ENCODE results near the gene ALDH4A1. TPM values are rescaled to one million over a fixed set of nuclear protein-coding genes. Genes with fewer than 3 reads are reported as not detected.

The ALDH4A1 gene
- total RNA-seq, 2 experiments from 2014 or later: 4.3 to 5.9 TPM

DNA sequence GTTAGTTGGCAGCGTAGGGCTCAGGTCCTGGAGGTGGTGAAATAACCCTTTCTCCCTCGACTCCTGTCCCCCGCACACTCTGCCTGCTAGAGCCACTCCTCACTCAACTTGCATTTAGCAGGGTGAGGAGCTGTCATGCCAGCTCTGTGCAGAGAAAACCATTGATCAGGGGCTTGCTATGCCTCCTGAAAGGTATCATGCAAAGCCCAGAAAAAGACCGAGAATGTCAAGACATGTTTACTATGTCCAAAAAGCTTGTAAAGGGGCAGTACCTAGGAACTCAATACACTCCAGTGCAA, 18.0 kb downstream of the ALDH4A1 start:
- no peak for DNase-seq
- no peaks in the 10 kb centered on the region for H3K27me3 Mint-ChIP-seq
- no peak overlapping the region for H3K4me3 Mint-ChIP-seq
- CTCF ChIA-PET: interaction anchor here (0.6 to 3.3 kb wide), 15 partner anchors 9 to 350 kb away, joined by 3 to 15 read pairs (median 4); partner anchors contain the start of gene ALDH4A1
- no peaks in the 10 kb centered on the region for H3K4me1 Mint-ChIP-seq
- no peaks in the 10 kb centered on the region for H3K36me3 Mint-ChIP-seq (ENCODE audit: low read depth)
- H3K27ac Mint-ChIP-seq: no peak overlapping the region
- POLR2A ChIA-PET: interaction anchor here (0.7 kb wide), 1 partner anchor 190 kb away, joined by 3 read pairs; no protein-coding TSS in a partner anchor
- no peaks in the 10 kb centered on the region for H3K9me3 Mint-ChIP-seq

- ChIA-PET POLR2A (interaction anchor here (0.6 kb wide), 1 partner anchor 177 kb away, joined by 4 read pairs; no protein-coding TSS in a partner anchor), CTCF (interaction anchor here (0.5 to 3.3 kb wide), 15 partner anchors 9 to 351 kb away, joined by 3 to 15 read pairs (median 4); partner anchors contain the start of gene ALDH4A1)
- Mint-ChIP-seq H3K36me3 (ENCODE audit: low read depth) (no peaks in the 10 kb centered on the region), H3K4me3 (no peak overlapping the region), H3K9me3 (no peaks in the 10 kb centered on the region), H3K27ac (no peak overlapping the region), H3K4me1 (no peaks in the 10 kb centered on the region), H3K27me3 (no peaks in the 10 kb centered on the region)
- peak; percentile 71 for DNase-seq
These were observed 18.5 kb downstream of the ALDH4A1 start for GRCh38 chr1:18883636-18884418.

- no peaks in the 10 kb centered on the region for H3K4me1 Mint-ChIP-seq
- no peak overlapping the region for H3K27ac Mint-ChIP-seq
- no peak overlapping the region for H3K4me3 Mint-ChIP-seq
- no peak for DNase-seq
- no peaks in the 10 kb centered on the region for H3K36me3 Mint-ChIP-seq (ENCODE audit: low read depth)
- POLR2A ChIA-PET: no interaction called here
- H3K27me3 Mint-ChIP-seq: no peaks in the 10 kb centered on the region
- CTCF ChIA-PET: interaction anchor here (0.9 to 3.3 kb wide), 4 partner anchors 8 to 328 kb away, joined by 3 to 15 read pairs (median 8); no protein-coding TSS in a partner anchor
- H3K9me3 Mint-ChIP-seq: no peaks in the 10 kb centered on the region
These were observed 19.3 kb downstream of the ALDH4A1 start for GRCh38 chr1:18883079-18883478.

GRCh38 chr1:18882486-18882885, 19.9 kb downstream of the ALDH4A1 start:
- H3K36me3 Mint-ChIP-seq (ENCODE audit: low read depth): no peaks in the 10 kb centered on the region
- CTCF ChIA-PET: interaction anchor here (1.0 to 3.3 kb wide), 2 partner anchors 9 to 230 kb away, joined by 3 to 12 read pairs; no protein-coding TSS in a partner anchor
- H3K9me3 Mint-ChIP-seq: no peaks in the 10 kb centered on the region
- no peak for DNase-seq
- H3K4me1 Mint-ChIP-seq: no peaks in the 10 kb centered on the region
- no peaks in the 10 kb centered on the region for H3K27me3 Mint-ChIP-seq
- no peak overlapping the region for H3K27ac Mint-ChIP-seq
- H3K4me3 Mint-ChIP-seq: no peak overlapping the region
- POLR2A ChIA-PET: no interaction called here

DNA sequence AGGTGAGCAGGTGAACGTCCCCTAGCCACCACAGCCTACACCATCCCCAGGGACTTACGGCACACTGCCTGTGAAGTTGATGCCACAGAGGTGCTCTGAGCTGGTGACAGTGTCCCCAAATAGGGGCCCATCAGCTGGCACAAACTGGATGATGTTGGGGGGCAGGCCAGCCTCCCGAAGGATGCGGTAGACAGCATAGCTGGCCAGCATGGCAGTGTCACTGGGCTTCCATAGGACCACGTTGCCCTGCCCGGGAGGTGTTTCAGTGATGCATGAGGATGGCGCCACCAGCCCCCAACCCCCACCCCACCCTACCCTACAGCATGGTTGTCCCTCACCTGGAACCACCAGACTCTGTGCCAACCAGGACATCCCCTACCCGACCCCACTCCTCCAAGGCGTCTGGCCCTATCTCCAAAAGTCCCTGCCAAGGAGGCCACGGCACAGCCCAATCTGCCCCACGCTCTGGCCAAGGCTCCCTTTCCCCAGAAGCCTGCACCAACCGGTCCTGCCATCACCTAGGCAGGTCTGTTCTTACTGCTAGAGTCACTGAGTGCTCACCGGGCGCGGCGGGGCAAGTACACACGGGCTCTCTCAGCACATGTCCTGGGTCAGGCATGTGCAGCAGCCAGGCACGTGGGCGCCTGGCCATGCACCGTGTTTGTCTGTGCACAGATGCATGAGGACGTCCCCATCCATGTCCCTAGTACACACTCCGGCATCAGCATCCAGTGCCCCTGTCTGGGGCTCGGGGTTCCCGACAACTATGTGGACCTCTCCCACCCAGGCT, 20.5 kb downstream of the ALDH4A1 start:
- H3K36me3 Mint-ChIP-seq (ENCODE audit: low read depth): no peaks in the 10 kb centered on the region
- H3K27ac Mint-ChIP-seq: no peak overlapping the region
- no peaks in the 10 kb centered on the region for H3K4me1 Mint-ChIP-seq
- ChIA-PET CTCF (interaction anchor here (1.0 kb wide), 1 partner anchor 10 kb away, joined by 3 read pairs; no protein-coding TSS in a partner anchor), POLR2A (no interaction called here)
- H3K9me3 Mint-ChIP-seq: no peaks in the 10 kb centered on the region
- H3K27me3 Mint-ChIP-seq: no peaks in the 10 kb centered on the region
- DNase-seq: no peak
- no peak overlapping the region for H3K4me3 Mint-ChIP-seq

DNA sequence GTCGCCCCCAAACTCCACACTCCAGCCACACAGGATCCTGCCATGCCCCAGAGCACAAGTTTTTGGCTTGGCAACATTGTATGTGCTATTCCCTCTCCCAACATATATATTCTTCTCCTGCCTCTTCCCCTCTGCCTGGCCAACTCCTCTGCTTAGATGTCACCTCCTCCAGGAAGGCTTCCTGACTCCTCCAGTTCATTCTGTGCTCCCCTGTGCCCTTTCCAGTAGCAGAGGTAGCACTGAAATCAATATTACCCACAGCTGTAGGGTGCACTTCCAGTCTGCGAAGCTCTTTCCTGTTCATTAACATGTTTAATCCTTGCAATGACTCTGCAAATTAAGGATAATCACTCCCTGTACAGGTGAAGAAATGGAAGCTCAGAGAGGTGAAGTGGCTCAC, 21.2 kb downstream of the ALDH4A1 start:
- Mint-ChIP-seq H3K4me1 (no peaks in the 10 kb centered on the region), H3K4me3 (no peak overlapping the region), H3K27me3 (no peaks in the 10 kb centered on the region), H3K27ac (no peak overlapping the region), H3K36me3 (ENCODE audit: low read depth) (no peaks in the 10 kb centered on the region), H3K9me3 (no peaks in the 10 kb centered on the region)
- POLR2A ChIA-PET: no interaction called here
- CTCF ChIA-PET: no interaction called here
- no peak for DNase-seq

DNA sequence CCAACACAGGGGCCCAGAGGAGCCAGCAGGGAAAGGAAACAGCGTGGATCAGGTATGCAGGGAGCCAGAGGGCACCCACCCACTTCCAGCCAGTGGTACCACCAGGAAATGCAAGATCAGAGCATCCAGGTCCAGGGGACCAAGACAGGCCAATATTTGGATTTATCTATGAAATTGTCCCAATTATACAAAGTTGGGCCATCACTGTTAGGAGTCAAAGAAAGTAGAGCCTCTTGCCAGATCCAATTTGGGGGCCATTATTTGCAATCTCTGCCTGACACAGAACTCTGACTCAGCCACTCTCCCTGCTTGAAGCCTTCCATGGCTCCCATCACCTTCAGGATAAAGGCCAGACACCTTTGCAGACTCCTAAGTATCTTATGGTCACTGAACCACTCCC, 21.8 kb downstream of the ALDH4A1 start:
- H3K27ac Mint-ChIP-seq: no peak overlapping the region
- H3K4me3 Mint-ChIP-seq: no peak overlapping the region
- H3K9me3 Mint-ChIP-seq: no peaks in the 10 kb centered on the region
- DNase-seq: no peak
- no peaks in the 10 kb centered on the region for H3K36me3 Mint-ChIP-seq (ENCODE audit: low read depth)
- H3K27me3 Mint-ChIP-seq: no peaks in the 10 kb centered on the region
- CTCF ChIA-PET: no interaction called here
- no peaks in the 10 kb centered on the region for H3K4me1 Mint-ChIP-seq
- POLR2A ChIA-PET: no interaction called here

DNA sequence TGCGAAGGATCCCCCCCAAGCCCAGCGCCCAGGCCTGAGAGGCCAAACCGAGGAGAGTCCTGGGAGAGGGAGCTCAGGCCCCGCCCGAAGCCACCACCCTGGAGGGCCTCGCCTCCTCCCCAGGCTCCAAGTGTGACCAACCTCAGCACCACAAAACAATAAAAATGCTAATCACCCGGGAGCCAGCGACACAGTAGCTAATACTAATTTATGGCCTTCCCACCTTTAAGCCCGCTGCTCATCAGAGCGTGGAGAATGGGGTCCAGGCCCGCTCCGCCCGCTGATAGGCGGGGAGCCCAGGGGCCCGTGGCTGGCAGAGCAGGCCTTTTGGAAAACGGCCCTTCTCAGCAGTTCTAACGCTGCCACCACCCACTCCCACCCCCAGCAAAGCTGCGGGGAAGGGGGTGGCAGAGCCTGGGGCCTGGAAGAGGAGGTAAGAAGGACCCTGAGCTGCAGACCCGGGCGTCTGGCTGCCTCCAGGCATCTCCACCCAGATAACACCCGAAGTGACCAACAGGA, 22.5 kb downstream of the ALDH4A1 start:
- Mint-ChIP-seq H3K27ac (no peak overlapping the region), H3K9me3 (no peaks in the 10 kb centered on the region), H3K4me1 (no peaks in the 10 kb centered on the region), H3K27me3 (no peaks in the 10 kb centered on the region), H3K4me3 (no peak overlapping the region), H3K36me3 (ENCODE audit: low read depth) (no peaks in the 10 kb centered on the region)
- ChIA-PET POLR2A (no interaction called here), CTCF (no interaction called here)
- no peak for DNase-seq

DNA sequence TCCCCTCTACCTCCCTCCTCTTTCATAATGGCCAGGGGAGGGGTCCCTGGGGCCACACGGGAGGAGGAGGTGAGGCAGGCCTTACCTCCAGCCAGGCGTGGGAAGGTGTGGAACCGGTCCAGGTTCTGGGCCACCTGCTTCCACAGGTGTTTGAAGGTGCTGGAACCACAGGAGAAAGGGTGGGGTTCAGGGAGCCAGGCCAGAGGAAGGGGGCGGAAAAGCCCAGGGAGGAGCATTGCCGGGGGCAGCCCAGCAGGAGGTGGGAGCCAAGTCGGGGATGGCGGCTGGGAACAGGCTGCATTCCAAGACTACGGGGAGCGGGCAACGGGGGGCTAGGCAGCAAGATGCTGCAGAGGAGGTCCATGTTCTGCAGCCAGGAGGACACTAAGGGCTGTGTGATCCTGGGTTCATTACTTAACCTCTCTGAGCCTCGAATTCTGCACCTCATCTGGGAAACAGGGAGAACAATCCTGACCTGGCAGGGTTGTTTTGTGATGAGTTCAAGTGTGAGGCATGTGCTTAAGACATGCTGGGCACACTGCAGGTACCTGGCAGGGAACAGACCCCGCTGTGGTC, 23.1 kb downstream of the ALDH4A1 start:
- H3K27me3 Mint-ChIP-seq: no peaks in the 10 kb centered on the region
- H3K9me3 Mint-ChIP-seq: no peaks in the 10 kb centered on the region
- POLR2A ChIA-PET: no interaction called here
- no peak for DNase-seq
- no peak overlapping the region for H3K27ac Mint-ChIP-seq
- no peaks in the 10 kb centered on the region for H3K4me1 Mint-ChIP-seq
- CTCF ChIA-PET: no interaction called here
- H3K4me3 Mint-ChIP-seq: no peak overlapping the region
- H3K36me3 Mint-ChIP-seq (ENCODE audit: low read depth): no peaks in the 10 kb centered on the region

DNA sequence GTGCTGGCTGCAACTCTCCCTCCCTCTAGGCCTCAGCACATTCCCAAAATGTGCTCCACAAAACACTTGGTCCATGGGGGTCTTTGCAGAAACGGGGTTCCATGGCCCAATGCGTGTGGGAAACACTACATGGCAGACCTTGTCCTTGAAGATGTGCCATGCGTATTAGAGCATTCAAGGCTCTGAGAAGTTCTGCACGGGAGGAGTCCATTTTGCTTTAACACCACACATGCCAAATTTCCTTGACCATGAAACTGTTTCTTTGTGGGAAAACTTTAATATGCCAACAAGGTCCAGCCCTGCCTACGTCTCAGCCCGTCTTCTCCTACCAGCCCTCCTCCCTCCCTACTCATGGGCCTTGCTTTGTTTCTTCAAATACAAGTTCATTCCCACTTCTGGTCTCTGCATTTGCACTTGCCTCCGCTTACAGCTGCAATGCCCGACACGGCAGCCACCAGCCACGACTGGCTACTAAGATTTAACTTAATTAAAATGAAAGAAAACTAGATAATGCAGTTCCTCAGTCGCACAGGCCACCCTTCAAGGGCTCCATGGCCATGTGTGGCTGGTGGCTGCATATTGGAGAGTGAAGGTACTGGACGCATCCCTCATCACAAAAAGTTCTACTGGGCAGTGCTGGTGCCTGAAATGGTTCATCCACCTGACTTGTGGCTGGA, 23.7 kb downstream of the ALDH4A1 start:
- no peak overlapping the region for H3K27ac Mint-ChIP-seq
- no peak for DNase-seq
- ChIA-PET POLR2A (no interaction called here), CTCF (no interaction called here)
- no peaks in the 10 kb centered on the region for H3K36me3 Mint-ChIP-seq (ENCODE audit: low read depth)
- no peaks in the 10 kb centered on the region for H3K4me1 Mint-ChIP-seq
- no peaks in the 10 kb centered on the region for H3K27me3 Mint-ChIP-seq
- no peaks in the 10 kb centered on the region for H3K9me3 Mint-ChIP-seq
- no peak overlapping the region for H3K4me3 Mint-ChIP-seq

DNA sequence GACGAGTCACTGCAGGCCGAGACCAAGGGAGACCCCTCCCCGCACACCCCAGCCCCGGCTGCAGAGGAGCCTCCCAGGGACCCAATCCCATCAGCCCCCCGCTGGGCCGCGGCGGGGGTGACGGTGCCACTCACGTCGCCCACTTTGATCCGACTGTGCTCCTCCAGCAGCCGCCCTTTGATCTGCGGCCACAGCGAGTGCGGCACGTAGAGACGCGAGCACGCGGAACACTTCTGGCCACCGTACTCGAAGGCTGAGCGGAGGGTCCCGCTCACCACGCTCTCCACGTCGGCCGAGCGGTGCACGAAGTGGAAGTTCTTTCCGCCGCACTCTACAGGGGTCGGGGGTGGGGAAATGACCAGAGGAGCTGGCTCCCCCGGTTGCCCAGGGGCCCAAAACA, 25.1 kb downstream of the ALDH4A1 start:
- POLR2A ChIA-PET: no interaction called here
- no peak for DNase-seq
- H3K27ac Mint-ChIP-seq: no peak overlapping the region
- no peaks in the 10 kb centered on the region for H3K4me1 Mint-ChIP-seq
- H3K36me3 Mint-ChIP-seq (ENCODE audit: low read depth): no peaks in the 10 kb centered on the region
- CTCF ChIA-PET: interaction anchor here (0.8 kb wide), 1 partner anchor 15 kb away, joined by 3 read pairs; no protein-coding TSS in a partner anchor
- H3K27me3 Mint-ChIP-seq: no peaks in the 10 kb centered on the region
- H3K4me3 Mint-ChIP-seq: no peak overlapping the region
- no peaks in the 10 kb centered on the region for H3K9me3 Mint-ChIP-seq

DNA sequence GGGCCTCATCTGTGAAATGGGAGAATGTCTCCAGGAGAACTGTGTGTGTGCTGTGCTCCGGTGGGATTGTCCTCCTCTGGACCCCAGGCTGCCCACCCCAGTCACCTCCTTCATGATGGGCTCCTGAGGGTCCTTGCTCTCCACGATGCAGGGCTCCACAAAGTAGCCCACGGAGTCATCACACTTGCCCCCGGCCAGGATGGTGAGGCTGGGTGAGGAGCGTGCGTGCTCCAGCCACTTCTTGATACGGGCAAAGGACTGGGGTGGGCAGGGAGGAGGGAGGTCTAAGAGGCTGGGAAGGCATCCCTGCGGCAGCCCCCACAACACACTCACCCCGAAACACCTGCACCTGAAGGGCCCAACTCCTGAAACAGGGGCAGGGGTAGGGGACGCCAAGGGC, 26.1 kb downstream of the ALDH4A1 start:
- Mint-ChIP-seq H3K4me1 (no peaks in the 10 kb centered on the region), H3K27ac (no peak overlapping the region), H3K36me3 (ENCODE audit: low read depth) (no peaks in the 10 kb centered on the region), H3K4me3 (no peak overlapping the region), H3K9me3 (no peaks in the 10 kb centered on the region), H3K27me3 (no peaks in the 10 kb centered on the region)
- ChIA-PET CTCF (interaction anchor here (3.0 kb wide), 1 partner anchor 8 kb away, joined by 15 read pairs; no protein-coding TSS in a partner anchor), POLR2A (no interaction called here)
- DNase-seq: no peak

Measured in activated CD4-positive, alpha-beta T cell treated with anti-CD3 and anti-CD28 coated beads, Interleukin-2, amount 10 ng/mL, durations not matched to agents 7 days and 5 days (primary cell).